VCaP (cell line): ENCODE data around the gene TFDP2.
A peak's percentile ranks its signal among the peaks of the same experiment; 100 is the strongest.

ENCODE experiments used
- H3K27ac ChIP-seq: fragments of 450-650 bp; 2 replicates; pipeline ENCODE4 v1.5.1; 2017
- CTCF ChIP-seq: fragments of 450-650 bp; conservative IDR thresholded peaks from 2 replicates; pipeline ENCODE4 v1.5.1; 2017; ENCODE audit warnings: mild to moderate bottlenecking, moderate library complexity

Gene TFDP2

DNA sequence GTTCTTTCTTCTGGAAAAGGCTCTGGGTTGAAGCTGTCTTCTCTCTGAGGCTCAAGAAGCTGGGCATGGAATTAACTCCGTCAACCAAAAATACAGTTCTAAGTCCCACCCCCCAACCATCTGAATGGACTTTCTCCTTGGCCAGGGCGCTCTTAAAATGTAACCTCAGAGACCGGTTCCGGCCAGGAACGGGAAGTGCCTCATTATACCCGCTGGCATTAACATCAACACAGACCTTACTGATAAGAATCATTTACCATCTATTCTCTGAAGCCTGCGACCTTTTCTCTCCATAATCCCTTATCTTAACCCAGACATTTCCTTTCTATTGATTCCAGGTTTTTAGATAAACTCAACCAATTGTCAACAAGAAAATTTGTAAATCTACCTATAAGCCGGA lies 208.3 kb downstream of the TFDP2 start:
- peak overlapping the region; percentile 84 for H3K27ac ChIP-seq
- TF ChIP-seq CTCF: no peak

- TF ChIP-seq CTCF: peak; percentile 18; the same call in 1 of the 2 replicates
- peak overlapping the region; percentile 84 for H3K27ac ChIP-seq
Observed at GRCh38 chr3:141940194-141940776, 209.1 kb downstream of the TFDP2 start.

- H3K27ac ChIP-seq: peak overlapping the region; percentile 84
- TF ChIP-seq CTCF: no peak
Observed at GRCh38 chr3:141939759-141940158, 209.6 kb downstream of the TFDP2 start.

- no peak for TF ChIP-seq CTCF
- H3K27ac ChIP-seq: no peak overlapping the region
Observed at GRCh38 chr3:141938011-141938500, 211.3 kb downstream of the TFDP2 start.

GRCh38 chr3:141934354-141934753 lies 215.0 kb downstream of the TFDP2 start:
- H3K27ac ChIP-seq: no peak overlapping the region
- no peak for TF ChIP-seq CTCF

- TF ChIP-seq CTCF: no peak
- no peak overlapping the region for H3K27ac ChIP-seq
Observed at GRCh38 chr3:141933421-141934300, 215.7 kb downstream of the TFDP2 start.

- TF ChIP-seq CTCF: no peak
- no peak overlapping the region for H3K27ac ChIP-seq
Observed at GRCh38 chr3:141930801-141931200, 218.5 kb downstream of the TFDP2 start.
